Parathyroid adenoma (tissue), 2 donors: Measurements from ENCODE around the gene CAMTA1.

Source experiments
- H2AFZ ChIP-seq: fragments of 300-600 bp; sonication (generic); one replicate; pipeline ENCODE4 v1.7.0; 2017; ENCODE audit warnings: antibody characterized with exemption, mild to moderate bottlenecking
- H3K27ac ChIP-seq: fragments of 300-600 bp; sonication (generic); one replicate; pipeline ENCODE4 v1.7.0; 2017
- H3K27me3 ChIP-seq: fragments of 300-600 bp; sonication (generic); one replicate; pipeline ENCODE4 v1.7.0; 2017; ENCODE audit warnings: low read length; ENCODE audit not compliant: control insufficient read depth, insufficient read depth
- H3K36me3 ChIP-seq: fragments of 300-600 bp; sonication (generic); one replicate; pipeline ENCODE4 v1.7.0; 2017; ENCODE audit warnings: low read length; ENCODE audit not compliant: control insufficient read depth, insufficient read depth
- H3K4me1 ChIP-seq: fragments of 300-600 bp; sonication (generic); one replicate; pipeline ENCODE4 v1.7.0; 2017; ENCODE audit warnings: control low read depth
- H3K4me2 ChIP-seq: fragments of 300-600 bp; sonication (generic); one replicate; pipeline ENCODE4 v1.7.0; 2017; ENCODE audit warnings: low read length
- H3K4me3 ChIP-seq: fragments of 300-600 bp; sonication (generic); one replicate; pipeline ENCODE4 v1.7.0; 2017; ENCODE audit warnings: low read depth, low read length
- H3K79me2 ChIP-seq: fragments of 300-600 bp; sonication (generic); one replicate; pipeline ENCODE4 v1.7.0; 2017; ENCODE audit warnings: control low read depth
- H3K9ac ChIP-seq: fragments of 300-600 bp; sonication (generic); one replicate; pipeline ENCODE4 v1.7.0; 2017; ENCODE audit warnings: mild to moderate bottlenecking
- H3K9me3 ChIP-seq: fragments of 300-600 bp; sonication (generic); one replicate; pipeline ENCODE4 v1.7.0; 2017; ENCODE audit warnings: low read length; ENCODE audit not compliant: control insufficient read depth
- TF ChIP-seq, protein P1 (sequence below): fragments of 300-600 bp; sonication (generic); IDR thresholded peaks from one replicate; pipeline ENCODE4 v1.7.0; 2017; ENCODE audit warnings: antibody characterized with exemption, mild to moderate bottlenecking
- donor health status: primary hyperparathyroidism.

The CAMTA1 gene

GRCh38 chr1:7587108-7587772 lies 802.0 kb downstream of the CAMTA1 start:
- Histone ChIP-seq H3K27me3 (no peaks in the 10 kb centered on the region), H3K4me2 (no peak overlapping the region), H3K9me3 (no peaks in the 10 kb centered on the region), H2AFZ (no peak overlapping the region), H3K4me1 (no peaks in the 10 kb centered on the region), H3K79me2 (no peaks in the 10 kb centered on the region), H3K9ac (no peak overlapping the region), H3K27ac (no peak overlapping the region), H3K4me3 (no peak overlapping the region), H3K36me3 (no peaks in the 10 kb centered on the region)
- TF ChIP-seq, protein P1, sequence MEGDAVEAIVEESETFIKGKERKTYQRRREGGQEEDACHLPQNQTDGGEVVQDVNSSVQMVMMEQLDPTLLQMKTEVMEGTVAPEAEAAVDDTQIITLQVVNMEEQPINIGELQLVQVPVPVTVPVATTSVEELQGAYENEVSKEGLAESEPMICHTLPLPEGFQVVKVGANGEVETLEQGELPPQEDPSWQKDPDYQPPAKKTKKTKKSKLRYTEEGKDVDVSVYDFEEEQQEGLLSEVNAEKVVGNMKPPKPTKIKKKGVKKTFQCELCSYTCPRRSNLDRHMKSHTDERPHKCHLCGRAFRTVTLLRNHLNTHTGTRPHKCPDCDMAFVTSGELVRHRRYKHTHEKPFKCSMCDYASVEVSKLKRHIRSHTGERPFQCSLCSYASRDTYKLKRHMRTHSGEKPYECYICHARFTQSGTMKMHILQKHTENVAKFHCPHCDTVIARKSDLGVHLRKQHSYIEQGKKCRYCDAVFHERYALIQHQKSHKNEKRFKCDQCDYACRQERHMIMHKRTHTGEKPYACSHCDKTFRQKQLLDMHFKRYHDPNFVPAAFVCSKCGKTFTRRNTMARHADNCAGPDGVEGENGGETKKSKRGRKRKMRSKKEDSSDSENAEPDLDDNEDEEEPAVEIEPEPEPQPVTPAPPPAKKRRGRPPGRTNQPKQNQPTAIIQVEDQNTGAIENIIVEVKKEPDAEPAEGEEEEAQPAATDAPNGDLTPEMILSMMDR, result no peak

DNA sequence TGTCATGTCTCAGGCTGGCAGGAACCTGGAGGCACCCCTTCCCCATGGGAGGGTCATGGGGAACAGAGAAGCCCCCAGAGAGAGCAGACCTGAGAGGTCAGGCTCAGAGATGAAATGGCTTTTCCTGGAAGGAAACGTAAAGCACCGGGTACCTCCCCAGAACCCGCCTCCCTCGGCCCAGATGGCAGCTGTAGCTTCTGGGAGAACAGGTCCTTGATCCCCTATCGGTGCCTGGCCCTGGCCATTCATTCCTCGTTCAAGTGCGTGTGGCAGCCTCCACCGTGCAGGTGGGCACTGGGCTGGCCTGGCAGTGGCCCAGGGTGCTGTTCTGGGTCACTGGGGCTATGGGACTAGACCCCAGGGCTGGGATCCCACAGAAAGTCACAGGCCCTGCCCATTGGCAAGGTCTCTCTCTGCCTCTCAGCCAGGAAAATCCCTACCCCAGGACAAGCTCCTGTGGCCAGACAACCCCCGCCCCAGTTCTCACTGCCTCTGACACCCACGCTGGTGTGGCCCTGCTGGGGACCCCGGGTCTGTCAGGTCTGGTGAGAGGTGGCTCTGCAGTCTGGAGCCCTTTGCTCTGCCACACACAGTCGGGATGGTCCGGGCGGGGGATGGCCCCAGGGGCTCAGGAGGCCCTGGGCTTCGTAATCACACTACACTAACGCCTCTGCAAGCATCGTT lies 802.7 kb downstream of the CAMTA1 start:
- H2AFZ ChIP-seq, result no peak overlapping the region
- no peak overlapping the region for H3K27ac ChIP-seq
- no peaks in the 10 kb centered on the region for H3K36me3 ChIP-seq
- H3K9me3 ChIP-seq, result no peaks in the 10 kb centered on the region
- H3K27me3 ChIP-seq, result no peaks in the 10 kb centered on the region
- no peak overlapping the region for H3K4me3 ChIP-seq
- TF ChIP-seq, protein P1, result no peak
- H3K4me2 ChIP-seq, result no peak overlapping the region
- no peaks in the 10 kb centered on the region for H3K4me1 ChIP-seq
- no peak overlapping the region for H3K9ac ChIP-seq
- H3K79me2 ChIP-seq, result no peaks in the 10 kb centered on the region

GRCh38 chr1:7588457-7588827 lies 803.2 kb downstream of the CAMTA1 start:
- no peak overlapping the region for H3K4me3 ChIP-seq
- H3K4me1 ChIP-seq, result no peaks in the 10 kb centered on the region
- H3K9me3 ChIP-seq, result no peaks in the 10 kb centered on the region
- no peak overlapping the region for H3K27ac ChIP-seq
- H2AFZ ChIP-seq, result no peak overlapping the region
- no peaks in the 10 kb centered on the region for H3K27me3 ChIP-seq
- H3K9ac ChIP-seq, result no peak overlapping the region
- H3K4me2 ChIP-seq, result no peak overlapping the region
- TF ChIP-seq, protein P1, result no peak
- no peaks in the 10 kb centered on the region for H3K36me3 ChIP-seq
- H3K79me2 ChIP-seq, result no peaks in the 10 kb centered on the region

DNA sequence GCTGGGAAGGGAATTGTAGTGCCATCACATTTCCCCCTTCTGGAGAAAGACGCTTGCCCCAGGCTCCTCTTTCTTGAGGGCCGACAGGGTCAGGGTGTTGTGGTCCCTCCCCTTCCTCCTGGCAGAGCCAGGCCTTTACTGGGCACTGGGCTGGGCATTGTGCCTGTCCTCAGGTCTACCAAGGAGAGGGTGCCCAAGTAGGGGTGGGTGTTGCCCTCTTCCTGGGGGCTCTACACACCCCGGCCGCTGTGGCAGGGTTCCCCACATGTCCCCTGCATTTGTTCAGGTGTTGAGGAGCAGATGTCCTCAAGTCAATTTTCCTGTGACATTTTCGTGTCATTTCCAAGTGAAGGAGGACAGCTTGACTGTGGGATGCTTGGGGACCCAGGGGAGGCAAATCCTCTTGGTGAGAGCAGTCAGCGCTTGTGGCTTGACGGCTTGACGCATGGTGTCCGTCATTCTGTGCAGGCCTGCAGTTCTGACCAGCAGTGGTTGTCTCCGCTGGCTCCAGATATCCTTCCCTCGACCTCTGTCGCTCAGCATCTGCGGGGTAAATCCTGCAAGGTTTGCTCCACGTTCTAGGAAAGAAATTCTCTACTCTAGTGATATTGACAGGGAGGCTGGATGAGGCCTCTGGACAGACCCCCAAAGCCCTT lies 804.0 kb downstream of the CAMTA1 start:
- TF ChIP-seq, protein P1, result no peak
- no peak overlapping the region for H3K27ac ChIP-seq
- H3K9me3 ChIP-seq, result no peaks in the 10 kb centered on the region
- no peak overlapping the region for H2AFZ ChIP-seq
- H3K4me3 ChIP-seq, result no peak overlapping the region
- no peak overlapping the region for H3K4me2 ChIP-seq
- H3K79me2 ChIP-seq, result no peaks in the 10 kb centered on the region
- no peaks in the 10 kb centered on the region for H3K4me1 ChIP-seq
- no peaks in the 10 kb centered on the region for H3K36me3 ChIP-seq
- H3K27me3 ChIP-seq, result no peaks in the 10 kb centered on the region
- no peak overlapping the region for H3K9ac ChIP-seq
